GM23338 (cell line): ENCODE data around the gene MYO1D.
"Not testable (repeated sequence)": the region's sequence is repeated elsewhere in the genome, so short reads cannot be mapped to it uniquely, and the experiment has no call there.

ENCODE experiments used
- CREB1 ChIP-seq: fragments of 250-450 bp; sonication (Bioruptor Pico); IDR thresholded peaks from 2 replicates; pipeline ENCODE4 v1.5.0; 2020; ENCODE audit warnings: low read depth, mild to moderate bottlenecking, moderate library complexity
- ETS1 ChIP-seq: IDR thresholded peaks from 2 replicates; pipeline ENCODE4 v1.6.1; 2016; ENCODE audit warnings: antibody characterized with exemption
- EZH2 ChIP-seq: fragments of 200-600 bp; sonication (generic); IDR thresholded peaks from one replicate; pipeline ENCODE4 v1.8.0; 2017; ENCODE audit warnings: antibody characterized with exemption, mild to moderate bottlenecking, low read depth; ENCODE audit not compliant: unreplicated experiment
- EZH2phosphoT487 ChIP-seq: fragments of 200-600 bp; sonication (generic); IDR thresholded peaks from one replicate; pipeline ENCODE4 v1.8.1; 2018; ENCODE audit warnings: antibody characterized with exemption; ENCODE audit not compliant: unreplicated experiment
- JUNB ChIP-seq: IDR thresholded peaks from one replicate; pipeline ENCODE4 v1.6.1; 2016; ENCODE audit warnings: antibody characterized with exemption; ENCODE audit not compliant: unreplicated experiment
- POLR2AphosphoS5 ChIP-seq: IDR thresholded peaks from 2 replicates; pipeline ENCODE4 v1.6.1; 2016; ENCODE audit warnings: antibody characterized with exemption, low read depth
- TF ChIP-seq, protein P1 (sequence below), 2 experiments: fragments of 200-600 bp in 1 of 2; sonication (generic) in 1 of 2; conservative IDR thresholded peaks; 2 replicates each; pipeline versions ENCODE4 v1.5.1 to v1.6.1; 2016 to 2017; ENCODE audit warnings: antibody characterized with exemption in 2 of 2, low read depth in 2 of 2, mild to moderate bottlenecking in 2 of 2, moderate library complexity in 1 of 2
- TF ChIP-seq, protein P2 (sequence below): IDR thresholded peaks from one replicate; pipeline ENCODE4 v1.6.1; 2018; ENCODE audit warnings: antibody characterized with exemption; ENCODE audit not compliant: unreplicated experiment

DNA sequence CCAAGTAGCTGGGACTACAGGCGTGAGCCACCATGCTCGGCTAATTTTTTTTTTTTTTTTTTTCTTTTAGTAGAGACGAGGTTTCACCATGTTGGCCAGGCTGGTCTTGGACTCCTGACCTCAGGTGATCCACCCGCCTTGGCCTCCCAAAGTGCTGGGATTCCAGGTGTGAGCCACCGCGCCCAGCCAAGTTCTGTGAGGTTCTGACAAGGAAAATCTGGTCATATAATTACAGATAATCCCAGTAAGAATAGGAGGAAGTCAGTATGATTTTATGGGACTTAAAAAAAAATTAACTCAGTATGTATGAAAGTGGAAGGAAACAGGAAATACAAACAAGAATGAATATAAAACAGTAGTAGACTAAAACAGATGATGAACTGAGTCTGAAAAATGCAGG is 426.5 kb downstream of the MYO1D start:
- TF ChIP-seq, protein P1, sequence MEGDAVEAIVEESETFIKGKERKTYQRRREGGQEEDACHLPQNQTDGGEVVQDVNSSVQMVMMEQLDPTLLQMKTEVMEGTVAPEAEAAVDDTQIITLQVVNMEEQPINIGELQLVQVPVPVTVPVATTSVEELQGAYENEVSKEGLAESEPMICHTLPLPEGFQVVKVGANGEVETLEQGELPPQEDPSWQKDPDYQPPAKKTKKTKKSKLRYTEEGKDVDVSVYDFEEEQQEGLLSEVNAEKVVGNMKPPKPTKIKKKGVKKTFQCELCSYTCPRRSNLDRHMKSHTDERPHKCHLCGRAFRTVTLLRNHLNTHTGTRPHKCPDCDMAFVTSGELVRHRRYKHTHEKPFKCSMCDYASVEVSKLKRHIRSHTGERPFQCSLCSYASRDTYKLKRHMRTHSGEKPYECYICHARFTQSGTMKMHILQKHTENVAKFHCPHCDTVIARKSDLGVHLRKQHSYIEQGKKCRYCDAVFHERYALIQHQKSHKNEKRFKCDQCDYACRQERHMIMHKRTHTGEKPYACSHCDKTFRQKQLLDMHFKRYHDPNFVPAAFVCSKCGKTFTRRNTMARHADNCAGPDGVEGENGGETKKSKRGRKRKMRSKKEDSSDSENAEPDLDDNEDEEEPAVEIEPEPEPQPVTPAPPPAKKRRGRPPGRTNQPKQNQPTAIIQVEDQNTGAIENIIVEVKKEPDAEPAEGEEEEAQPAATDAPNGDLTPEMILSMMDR (conservative IDR thresholded peaks at IDR 0.05; ENCODE audit: low read depth in 2 of 2), result not testable (repeated sequence)
- not testable (repeated sequence) for TF ChIP-seq EZH2phosphoT487; JUNB; ETS1; EZH2; POLR2AphosphoS5; CREB1 (CRISPR knock-in tag)
- TF ChIP-seq, protein P2, sequence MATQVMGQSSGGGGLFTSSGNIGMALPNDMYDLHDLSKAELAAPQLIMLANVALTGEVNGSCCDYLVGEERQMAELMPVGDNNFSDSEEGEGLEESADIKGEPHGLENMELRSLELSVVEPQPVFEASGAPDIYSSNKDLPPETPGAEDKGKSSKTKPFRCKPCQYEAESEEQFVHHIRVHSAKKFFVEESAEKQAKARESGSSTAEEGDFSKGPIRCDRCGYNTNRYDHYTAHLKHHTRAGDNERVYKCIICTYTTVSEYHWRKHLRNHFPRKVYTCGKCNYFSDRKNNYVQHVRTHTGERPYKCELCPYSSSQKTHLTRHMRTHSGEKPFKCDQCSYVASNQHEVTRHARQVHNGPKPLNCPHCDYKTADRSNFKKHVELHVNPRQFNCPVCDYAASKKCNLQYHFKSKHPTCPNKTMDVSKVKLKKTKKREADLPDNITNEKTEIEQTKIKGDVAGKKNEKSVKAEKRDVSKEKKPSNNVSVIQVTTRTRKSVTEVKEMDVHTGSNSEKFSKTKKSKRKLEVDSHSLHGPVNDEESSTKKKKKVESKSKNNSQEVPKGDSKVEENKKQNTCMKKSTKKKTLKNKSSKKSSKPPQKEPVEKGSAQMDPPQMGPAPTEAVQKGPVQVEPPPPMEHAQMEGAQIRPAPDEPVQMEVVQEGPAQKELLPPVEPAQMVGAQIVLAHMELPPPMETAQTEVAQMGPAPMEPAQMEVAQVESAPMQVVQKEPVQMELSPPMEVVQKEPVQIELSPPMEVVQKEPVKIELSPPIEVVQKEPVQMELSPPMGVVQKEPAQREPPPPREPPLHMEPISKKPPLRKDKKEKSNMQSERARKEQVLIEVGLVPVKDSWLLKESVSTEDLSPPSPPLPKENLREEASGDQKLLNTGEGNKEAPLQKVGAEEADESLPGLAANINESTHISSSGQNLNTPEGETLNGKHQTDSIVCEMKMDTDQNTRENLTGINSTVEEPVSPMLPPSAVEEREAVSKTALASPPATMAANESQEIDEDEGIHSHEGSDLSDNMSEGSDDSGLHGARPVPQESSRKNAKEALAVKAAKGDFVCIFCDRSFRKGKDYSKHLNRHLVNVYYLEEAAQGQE, result not testable (repeated sequence)
